CD14-positive monocyte (primary cell): ENCODE measurements around the gene PDE4B. TPM values are rescaled to one million over a fixed set of nuclear protein-coding genes. Genes with fewer than 3 reads are reported as not detected.

Source experiments
- DNase-seq, 3 donors: peaks; one replicate each; pipeline ENCODE4 v3.0.0-alpha.2; 2011 to 2022
- H2AFZ ChIP-seq: 2 replicates; pipeline ENCODE4 v1.6.0; 2012; ENCODE audit warnings: mild to moderate bottlenecking, low read depth, low read length, inconsistent platforms; ENCODE audit not compliant: insufficient read depth, poor library complexity, severe bottlenecking
- H3K27ac ChIP-seq, 2 donors: 1 replicate in 1 of 2; 2 replicates in 1 of 2; pipeline ENCODE4 v1.5.1; 2012 to 2013; ENCODE audit warnings: low read length in 2 of 2, control low read depth in 1 of 2, inconsistent platforms in 1 of 2, low read depth in 1 of 2, mild to moderate bottlenecking in 1 of 2
- H3K27me3 ChIP-seq, 2 donors: one replicate each; pipeline versions ENCODE4 v1.6.0 to v1.6.1; 2011 to 2013; ENCODE audit warnings: low read length in 2 of 2; ENCODE audit not compliant: control insufficient read depth in 2 of 2, insufficient read depth in 2 of 2
- H3K36me3 ChIP-seq, 2 donors: replicated peaks in 1 of 2; 1 replicate in 1 of 2; 2 replicates in 1 of 2; pipeline versions ENCODE4 v1.5.1 to v1.6.1; 2012 to 2013; ENCODE audit warnings: low read length in 2 of 2, control low read depth in 1 of 2, inconsistent platforms in 1 of 2, mild to moderate bottlenecking in 1 of 2; ENCODE audit not compliant: insufficient read depth in 2 of 2, control insufficient read depth in 1 of 2
- H3K4me1 ChIP-seq, 2 donors: 1 replicate in 1 of 2; 2 replicates in 1 of 2; pipeline versions ENCODE4 v1.5.1 to v1.6.1; 2012 to 2013; ENCODE audit warnings: low read length in 2 of 2, control low read depth in 1 of 2, inconsistent platforms in 1 of 2, mild to moderate bottlenecking in 1 of 2, moderate library complexity in 1 of 2; ENCODE audit not compliant: insufficient read depth in 2 of 2, control insufficient read depth in 1 of 2
- H3K4me2 ChIP-seq: replicated peaks from 2 replicates; pipeline ENCODE3; 2012; ENCODE audit warnings: low read length, moderate library complexity, mild to moderate bottlenecking; ENCODE audit not compliant: poor library complexity, severe bottlenecking; ENCODE audit errors: extremely low read depth
- H3K4me3 ChIP-seq, 3 experiments: fragments of 200-600 bp in 1 of 3; sonication (generic) in 1 of 3; replicated peaks in 1 of 3; 1 replicate in 2 of 3; 2 replicates in 1 of 3; pipeline ENCODE4 v1.5.1; 2011 to 2013; ENCODE audit warnings: low read length in 3 of 3, mild to moderate bottlenecking in 3 of 3, control low read depth in 2 of 3, low read depth in 2 of 3, inconsistent platforms in 1 of 3, moderate library complexity in 1 of 3
- H3K79me2 ChIP-seq: 2 replicates; pipeline ENCODE4 v1.6.0; 2012; ENCODE audit warnings: mild to moderate bottlenecking, control low read depth, inconsistent platforms, low read length, moderate library complexity; ENCODE audit not compliant: insufficient read depth
- H3K9ac ChIP-seq: 2 replicates; pipeline ENCODE4 v1.6.0; 2017; ENCODE audit warnings: low read length, mild to moderate bottlenecking; ENCODE audit not compliant: insufficient read depth, poor library complexity, severe bottlenecking
- H3K9me3 ChIP-seq, 2 donors: replicated peaks in 1 of 2; 1 replicate in 1 of 2; 2 replicates in 1 of 2; pipeline versions ENCODE4 v1.5.1 to v1.6.1; 2012 to 2013; ENCODE audit warnings: low read length in 2 of 2, control low read depth in 1 of 2; ENCODE audit not compliant: control insufficient read depth in 1 of 2, insufficient read depth in 1 of 2
- H4K20me1 ChIP-seq: 2 replicates; pipeline ENCODE4 v1.6.0; 2012; ENCODE audit warnings: mild to moderate bottlenecking, low read length, control low read depth, moderate library complexity; ENCODE audit not compliant: insufficient read depth
- H3K27ac Mint-ChIP-seq, 7 donors: one replicate each; pipeline ENCODE4 v1.8.0; 2020; ENCODE audit warnings: mild to moderate bottlenecking in 7 of 7, mixed read lengths in 7 of 7, moderate library complexity in 6 of 7, inconsistent platforms in 2 of 7
- H3K27me3 Mint-ChIP-seq, 3 donors: one replicate each; pipeline ENCODE4 v1.8.0; 2021 to 2022; ENCODE audit warnings: low read depth in 3 of 3, mild to moderate bottlenecking in 3 of 3, mixed read lengths in 3 of 3, moderate library complexity in 3 of 3, inconsistent platforms in 1 of 3
- H3K36me3 Mint-ChIP-seq, 2 donors: one replicate each; pipeline ENCODE4 v1.8.0; 2020; ENCODE audit warnings: mixed read lengths in 2 of 2, inconsistent platforms in 1 of 2, mild to moderate bottlenecking in 1 of 2
- H3K4me1 Mint-ChIP-seq: one replicate; pipeline ENCODE4 v1.8.0; 2020; ENCODE audit warnings: mild to moderate bottlenecking, mixed read lengths
- H3K4me3 Mint-ChIP-seq, 2 donors: one replicate each; pipeline ENCODE4 v1.8.0; 2020; ENCODE audit warnings: mild to moderate bottlenecking in 2 of 2, mixed read lengths in 2 of 2, moderate library complexity in 1 of 2
- H3K9me3 Mint-ChIP-seq, 7 donors: one replicate each; pipeline ENCODE4 v1.8.0; 2020 to 2022; ENCODE audit warnings: mixed read lengths in 7 of 7, mild to moderate bottlenecking in 6 of 7, moderate library complexity in 6 of 7, inconsistent platforms in 2 of 7
- WGBS: methylation state at CpG from one replicate; pipeline ENCODE4 v1.1.5; 2013; ENCODE audit warnings: missing lambda C conversion rate; ENCODE audit not compliant: insufficient coverage; 5-methylcytosine and 5-hydroxymethylcytosine counted together
- intact Hi-C, 2 donors: fragments of 100-400 bp; cut with micrococcal nuclease; formaldehyde crosslinking; loops; one replicate each; pipeline versions ENCODE4 v1.15.0 to v1.15.1; 2023
- polyA plus RNA-seq, 3 donors: library from polyadenylated mRNA; depleted of rRNA in 1 of 3; unstranded in 2 of 3; stranded (reverse) in 1 of 3; fragments of 300-500 nt in 2 of 3; fragments of >200 nt in 1 of 3; fragmentation: Illumina TruSeq in 2 of 3; gene quantifications; 1 replicate in 2 of 3; 2 replicates in 1 of 3; pipeline ENCODE4 v1.2.3, GENCODE V29; 2012 to 2021
- TF ChIP-seq, protein P1 (sequence below): fragments of 200-600 bp; IDR thresholded peaks from one replicate; pipeline ENCODE4 v1.8.0; 2022; ENCODE audit warnings: antibody characterized with exemption, mild to moderate bottlenecking

PDE4B gene
- polyA plus RNA-seq, 3 donors = 17.2 to 52.8 (median 25.2) TPM

GRCh38 chr1:66213491-66213890, 420.8 kb downstream of the PDE4B start:
- no peaks in the 10 kb centered on the region for H3K79me2 ChIP-seq
- intact Hi-C loops = no loop called here
- no peak overlapping the region for H2AFZ ChIP-seq
- no peak overlapping the region for H3K27ac ChIP-seq
- no peaks in the 10 kb centered on the region for H3K4me1 ChIP-seq
- no peaks in the 10 kb centered on the region for H3K4me1 Mint-ChIP-seq
- H3K4me3 Mint-ChIP-seq = no peak overlapping the region
- no peak overlapping the region for H3K4me3 ChIP-seq
- no peaks in the 10 kb centered on the region for H3K9me3 ChIP-seq
- H4K20me1 ChIP-seq = no peaks in the 10 kb centered on the region
- H3K27me3 Mint-ChIP-seq = no peaks in the 10 kb centered on the region
- peaks cover 0 to 6% (median 0%) of the 10 kb centered on the region in 7 donors for H3K9me3 Mint-ChIP-seq
- DNase-seq = no peak
- H3K27ac Mint-ChIP-seq = no peak overlapping the region
- H3K27me3 ChIP-seq = no peaks in the 10 kb centered on the region
- TF ChIP-seq, protein P1, sequence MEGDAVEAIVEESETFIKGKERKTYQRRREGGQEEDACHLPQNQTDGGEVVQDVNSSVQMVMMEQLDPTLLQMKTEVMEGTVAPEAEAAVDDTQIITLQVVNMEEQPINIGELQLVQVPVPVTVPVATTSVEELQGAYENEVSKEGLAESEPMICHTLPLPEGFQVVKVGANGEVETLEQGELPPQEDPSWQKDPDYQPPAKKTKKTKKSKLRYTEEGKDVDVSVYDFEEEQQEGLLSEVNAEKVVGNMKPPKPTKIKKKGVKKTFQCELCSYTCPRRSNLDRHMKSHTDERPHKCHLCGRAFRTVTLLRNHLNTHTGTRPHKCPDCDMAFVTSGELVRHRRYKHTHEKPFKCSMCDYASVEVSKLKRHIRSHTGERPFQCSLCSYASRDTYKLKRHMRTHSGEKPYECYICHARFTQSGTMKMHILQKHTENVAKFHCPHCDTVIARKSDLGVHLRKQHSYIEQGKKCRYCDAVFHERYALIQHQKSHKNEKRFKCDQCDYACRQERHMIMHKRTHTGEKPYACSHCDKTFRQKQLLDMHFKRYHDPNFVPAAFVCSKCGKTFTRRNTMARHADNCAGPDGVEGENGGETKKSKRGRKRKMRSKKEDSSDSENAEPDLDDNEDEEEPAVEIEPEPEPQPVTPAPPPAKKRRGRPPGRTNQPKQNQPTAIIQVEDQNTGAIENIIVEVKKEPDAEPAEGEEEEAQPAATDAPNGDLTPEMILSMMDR = no peak
- no peak overlapping the region for H3K4me2 ChIP-seq
- WGBS = no CpG with 5 or more reads among the region's 2 CpGs
- H3K9ac ChIP-seq = no peak overlapping the region
- H3K36me3 Mint-ChIP-seq = no peaks in the 10 kb centered on the region
- no peaks in the 10 kb centered on the region for H3K36me3 ChIP-seq

- no peak overlapping the region for H3K27ac ChIP-seq
Observed at GRCh38 chr1:66214901-66215300, 422.2 kb downstream of the PDE4B start.

More at GRCh38 chr1:66214901-66215300, 422.2 kb downstream of the PDE4B start:
- peaks cover 0 to 6% (median 0%) of the 10 kb centered on the region in 7 donors for H3K9me3 Mint-ChIP-seq
- H3K4me3 Mint-ChIP-seq = no peak overlapping the region
- Histone ChIP-seq H3K4me3 (no peak overlapping the region), H3K9me3 (no peaks in the 10 kb centered on the region), H3K27me3 (no peaks in the 10 kb centered on the region), H2AFZ (no peak overlapping the region), H4K20me1 (no peaks in the 10 kb centered on the region), H3K79me2 (no peaks in the 10 kb centered on the region), H3K9ac (no peak overlapping the region), H3K4me2 (no peak overlapping the region), H3K4me1 (no peaks in the 10 kb centered on the region), H3K36me3 (no peaks in the 10 kb centered on the region)
- H3K27me3 Mint-ChIP-seq = no peaks in the 10 kb centered on the region
- TF ChIP-seq, protein P1 = no peak
- no peaks in the 10 kb centered on the region for H3K36me3 Mint-ChIP-seq
- intact Hi-C loops = no loop called here
- H3K27ac Mint-ChIP-seq = no peak overlapping the region
- H3K4me1 Mint-ChIP-seq = no peaks in the 10 kb centered on the region
- no peak for DNase-seq
